GM18526 (cell line): ENCODE results near the gene SLC11A2.

Experiments used
- POLR2A ChIP-seq: IDR thresholded peaks from 3 replicates; pipeline ENCODE4 v1.6.1; 2011; ENCODE audit not compliant: insufficient read length; ENCODE audit errors: extremely low read depth

Gene SLC11A2

DNA sequence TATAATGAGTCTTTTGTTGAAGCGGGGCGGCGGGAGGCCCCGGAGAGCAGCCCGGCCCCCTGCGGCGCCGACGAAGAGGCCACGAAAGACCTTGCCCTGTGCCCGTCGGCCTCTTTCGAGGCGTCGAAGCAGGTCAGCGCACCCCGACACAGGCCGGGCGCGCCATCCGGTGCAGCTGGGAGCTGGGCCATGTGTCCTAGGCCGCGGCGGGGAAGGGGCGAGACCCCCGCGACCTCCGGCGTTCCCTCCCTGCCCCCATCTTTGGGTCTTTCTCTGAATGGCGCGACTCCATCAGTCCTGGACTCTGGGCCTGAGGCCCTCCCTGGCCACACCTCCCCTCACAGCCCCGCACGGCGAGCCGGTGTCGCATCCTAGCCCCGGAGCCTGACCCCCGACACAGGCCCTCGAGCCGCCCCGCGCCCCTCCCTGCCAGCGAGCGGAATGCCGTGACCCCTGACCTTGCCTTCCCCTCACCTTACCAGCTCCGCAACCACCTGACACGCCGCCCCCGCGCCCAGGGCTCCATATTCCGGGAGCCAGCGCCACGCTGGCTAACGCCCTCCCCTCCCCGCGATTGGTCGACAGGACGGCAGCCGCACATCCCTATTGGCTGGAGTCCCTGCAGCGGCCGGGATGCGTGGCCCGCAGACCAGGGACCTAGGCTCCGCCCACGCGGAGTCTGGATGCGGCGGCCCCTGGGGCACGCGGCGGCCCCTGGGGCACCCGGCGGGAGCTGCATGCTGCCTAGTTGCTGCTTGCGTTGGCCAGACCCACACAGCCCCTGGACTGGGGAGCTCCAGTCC lies at the start of gene SLC11A2:
Gene SLC11A2 (minus strand): TSS at position 549 of the 803 bp plus-strand sequence. CDS start 15,656 bp downstream, outside the sequence.
- TF ChIP-seq POLR2A, result peak; percentile 71

DNA sequence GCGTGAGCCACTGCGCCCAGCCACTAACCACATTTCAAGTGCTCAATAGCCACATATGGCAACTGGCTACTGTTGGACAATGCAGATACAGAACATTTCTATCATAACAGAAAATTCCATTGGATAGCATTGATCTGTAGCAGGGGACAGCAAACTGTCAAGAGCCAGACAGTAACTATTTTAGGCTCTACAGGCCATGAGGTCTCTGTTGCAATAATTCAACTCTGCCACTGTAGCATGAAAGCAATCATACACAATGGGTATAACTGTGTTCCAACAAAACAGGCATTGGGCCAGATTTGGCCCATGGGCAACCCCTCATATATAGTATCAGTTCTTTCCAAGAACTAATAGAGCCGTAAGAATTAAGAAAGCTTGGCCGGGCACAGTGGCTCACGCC lies 49.2 kb upstream of the SLC11A2 start:
- TF ChIP-seq POLR2A, result no peak

DNA sequence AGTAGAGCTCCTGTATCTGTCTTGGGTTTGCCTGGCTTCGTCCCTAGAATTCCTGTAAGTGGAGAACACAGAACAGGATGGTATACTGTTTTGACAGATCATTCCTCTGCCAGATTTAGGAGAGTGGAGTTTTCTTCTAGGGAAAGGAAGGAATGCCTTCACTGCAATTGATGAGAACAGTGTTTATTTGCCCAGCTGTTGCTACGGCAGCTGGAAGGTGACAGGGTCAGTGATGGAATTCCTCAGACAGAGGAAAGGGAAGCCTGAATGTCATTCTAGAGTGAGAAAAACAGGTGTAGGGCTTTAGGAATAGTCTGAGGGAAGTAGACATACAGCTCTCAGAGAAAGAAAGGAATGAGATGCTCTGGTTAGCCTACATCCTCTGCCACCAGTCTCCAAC lies 45.5 kb upstream of the SLC11A2 start:
- TF ChIP-seq POLR2A, result no peak

DNA sequence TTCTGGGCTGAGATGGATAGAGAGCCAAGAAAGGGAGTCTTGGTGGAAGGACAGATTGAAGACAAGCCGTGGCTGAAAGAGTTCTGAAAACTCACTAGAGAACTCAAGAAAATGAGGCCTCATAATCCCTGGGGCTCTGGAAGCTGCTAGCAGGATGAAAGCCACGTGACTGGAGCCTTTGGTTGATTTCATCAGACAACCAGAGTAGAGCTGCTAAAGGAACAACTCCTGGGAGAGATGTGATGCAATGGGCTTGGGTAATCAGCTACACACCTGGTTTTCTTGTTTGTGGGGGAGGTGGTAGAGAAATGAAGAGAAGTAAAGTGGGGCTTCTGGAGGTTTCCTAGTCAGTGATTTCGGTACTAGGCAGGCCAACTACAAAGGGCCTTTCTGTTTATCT lies 43.8 kb upstream of the SLC11A2 start:
- TF ChIP-seq POLR2A, result no peak

DNA sequence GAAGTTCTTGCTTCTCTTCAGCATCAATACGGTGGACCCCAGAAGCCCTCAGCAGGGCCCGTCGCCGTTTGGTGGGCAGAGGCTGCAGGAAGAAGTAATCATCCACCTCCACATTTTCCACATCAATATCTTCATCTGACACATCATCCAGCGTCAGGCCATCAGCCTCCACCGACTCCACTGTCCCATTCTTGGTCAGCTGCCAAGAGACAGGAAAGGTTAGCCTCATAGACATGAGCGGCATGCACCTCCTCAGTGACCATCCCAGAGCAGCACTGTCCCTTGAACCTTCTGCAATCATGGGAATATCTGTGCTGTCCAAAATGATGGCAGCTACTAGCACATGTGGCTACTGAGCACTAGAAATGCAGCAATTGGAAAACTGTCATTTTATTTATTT lies 41.6 kb upstream of the SLC11A2 start:
- TF ChIP-seq POLR2A, result no peak

DNA sequence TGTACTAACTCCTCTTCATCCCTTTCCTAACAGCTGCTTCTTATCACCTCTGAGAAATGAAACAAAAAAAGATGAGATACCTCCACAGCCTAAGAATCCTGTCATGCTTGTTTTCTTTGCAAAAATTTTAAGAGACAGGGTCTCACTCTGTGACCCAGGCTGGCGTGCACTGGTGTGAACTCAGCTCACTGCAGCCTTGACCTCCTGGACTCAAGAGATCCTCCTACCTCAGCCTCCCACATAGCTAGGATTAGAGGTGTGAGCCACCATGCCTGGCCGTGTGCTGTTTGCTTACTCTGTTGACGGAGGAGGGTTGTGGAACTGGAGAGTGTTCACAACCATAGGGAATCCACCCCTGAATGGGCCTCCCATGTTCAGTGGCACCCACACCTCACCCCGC lies 41.0 kb upstream of the SLC11A2 start:
- TF ChIP-seq POLR2A, result no peak

DNA sequence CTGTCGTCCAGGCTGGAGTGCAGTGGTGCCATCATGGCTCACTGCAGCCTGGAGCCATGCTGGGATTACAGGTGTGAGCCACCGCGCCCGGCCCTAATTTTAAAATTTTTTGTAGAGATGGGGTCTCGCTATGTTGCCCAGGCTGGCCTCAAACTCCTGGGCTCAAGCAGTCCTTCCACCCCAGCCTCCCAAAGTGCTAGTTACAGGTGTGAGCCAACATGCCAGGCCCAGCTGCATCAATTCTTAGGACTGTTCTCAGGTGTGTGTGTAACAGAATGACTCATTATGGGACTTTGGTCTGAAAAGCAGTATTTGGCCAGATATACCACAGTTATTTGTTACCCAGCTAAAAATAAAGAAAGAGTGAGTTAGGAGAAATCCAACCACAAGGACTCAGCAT lies 39.3 kb upstream of the SLC11A2 start:
- TF ChIP-seq POLR2A, result no peak

DNA sequence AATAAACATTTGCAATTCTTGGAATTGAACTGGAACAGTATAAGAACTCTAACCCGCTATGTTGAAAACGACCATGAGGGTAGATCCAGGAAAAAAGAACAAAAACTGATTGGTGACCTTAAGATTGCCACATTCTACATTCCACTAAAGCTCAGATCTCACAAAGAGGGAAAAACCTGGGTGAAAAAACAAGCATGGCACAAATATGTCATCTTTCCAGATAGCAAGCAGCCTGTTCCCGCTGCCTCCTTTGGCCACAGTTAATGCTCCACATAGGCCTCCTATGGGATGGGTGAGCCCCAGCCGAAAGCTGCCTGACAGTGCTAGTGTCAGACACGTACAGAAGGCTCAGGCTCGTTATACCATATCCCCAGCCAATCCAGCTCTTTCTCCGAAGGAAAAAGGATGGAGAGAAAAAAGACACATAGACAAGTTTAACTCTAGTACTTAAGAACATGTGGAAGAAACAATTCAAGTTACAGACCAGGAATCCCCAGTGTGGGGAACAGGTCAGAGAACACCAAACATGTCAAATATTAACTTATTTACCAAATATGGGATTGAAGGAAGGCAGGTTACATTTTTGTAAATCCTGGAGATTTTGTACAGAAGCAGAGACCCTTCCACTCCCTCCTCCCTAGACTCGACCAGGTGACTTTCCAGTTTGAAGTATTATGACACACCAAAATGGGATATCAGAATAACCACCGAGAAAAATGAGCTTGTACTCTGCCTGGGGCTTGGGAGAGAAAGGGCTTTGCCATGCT lies 36.6 kb upstream of the SLC11A2 start:
- no peak for TF ChIP-seq POLR2A

DNA sequence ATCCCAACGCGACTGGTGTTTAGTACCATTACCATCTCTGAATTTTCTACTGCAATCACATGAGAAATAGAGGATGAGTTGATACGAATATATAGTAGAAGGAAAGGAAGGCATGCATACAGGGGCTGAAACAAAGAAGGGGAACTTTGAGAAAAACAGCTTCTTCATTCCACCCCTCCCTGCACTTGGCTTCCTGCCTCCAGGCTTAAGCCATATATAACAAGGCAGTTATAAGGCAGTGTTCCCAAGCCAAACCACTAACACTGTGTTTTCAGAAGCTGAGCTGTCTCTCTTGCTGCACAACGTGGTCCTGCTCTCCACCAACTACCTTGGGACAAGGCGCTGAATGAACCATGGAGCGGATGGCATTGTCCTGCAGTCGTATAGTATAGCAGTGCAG lies 32.9 kb upstream of the SLC11A2 start:
- no peak for TF ChIP-seq POLR2A

DNA sequence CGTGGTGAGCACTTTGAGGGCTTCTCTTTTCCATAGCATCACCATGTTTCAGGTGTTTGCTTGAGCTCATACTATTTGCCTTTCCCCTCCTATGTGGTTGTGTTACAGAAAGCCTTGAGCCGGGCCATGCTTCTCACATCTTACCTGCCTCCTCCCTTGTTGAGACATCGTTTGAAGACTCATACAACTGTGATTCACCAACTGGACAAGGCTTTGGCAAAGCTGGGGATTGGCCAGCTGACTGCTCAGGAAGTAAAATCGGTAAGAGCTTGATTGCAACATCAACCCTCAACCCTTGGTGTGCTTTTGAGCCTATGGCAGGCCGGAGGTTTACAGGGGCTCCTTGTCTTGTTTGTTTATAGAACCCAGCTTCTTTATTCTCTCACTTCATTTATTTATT lies 30.1 kb upstream of the SLC11A2 start:
- no peak for TF ChIP-seq POLR2A

DNA sequence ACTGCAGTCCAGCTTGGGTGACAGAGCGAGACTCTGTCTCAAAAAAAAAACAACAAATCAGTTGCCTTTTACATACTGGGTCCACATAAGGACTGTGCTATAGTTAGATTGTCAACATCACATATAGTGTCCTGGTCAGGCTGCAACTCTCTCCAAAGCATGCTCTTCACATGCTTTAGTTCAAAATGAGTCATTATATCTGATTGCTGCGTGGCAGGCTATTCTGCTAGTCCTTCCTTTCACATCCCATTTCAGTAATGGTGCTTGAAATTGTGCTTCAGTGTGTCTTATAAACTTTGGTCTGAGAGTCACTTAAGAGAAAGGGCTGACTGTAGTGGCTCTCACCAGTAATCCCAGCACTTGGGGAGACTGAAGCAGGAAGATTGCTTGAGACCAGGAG lies 28.9 kb upstream of the SLC11A2 start:
- TF ChIP-seq POLR2A, result no peak

DNA sequence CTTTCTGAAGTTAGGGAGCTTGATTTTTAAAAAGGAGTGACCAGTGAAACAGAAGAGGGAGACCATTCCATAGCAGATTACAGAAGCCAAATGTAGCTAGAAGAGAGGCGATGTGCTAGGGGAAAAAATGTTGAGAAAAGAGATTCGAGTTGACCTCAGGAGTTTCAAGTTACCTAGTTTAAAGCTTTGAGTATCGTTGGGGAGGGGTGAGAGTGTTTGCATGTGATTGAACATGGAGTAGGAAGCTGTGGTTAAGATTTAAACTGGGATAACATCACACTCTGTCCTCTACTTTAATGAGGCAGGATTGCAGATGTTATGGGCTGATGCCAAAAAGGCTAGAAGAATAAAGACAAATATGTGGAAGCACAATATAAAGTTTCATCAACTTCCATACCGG lies 25.6 kb upstream of the SLC11A2 start:
- no peak for TF ChIP-seq POLR2A

DNA sequence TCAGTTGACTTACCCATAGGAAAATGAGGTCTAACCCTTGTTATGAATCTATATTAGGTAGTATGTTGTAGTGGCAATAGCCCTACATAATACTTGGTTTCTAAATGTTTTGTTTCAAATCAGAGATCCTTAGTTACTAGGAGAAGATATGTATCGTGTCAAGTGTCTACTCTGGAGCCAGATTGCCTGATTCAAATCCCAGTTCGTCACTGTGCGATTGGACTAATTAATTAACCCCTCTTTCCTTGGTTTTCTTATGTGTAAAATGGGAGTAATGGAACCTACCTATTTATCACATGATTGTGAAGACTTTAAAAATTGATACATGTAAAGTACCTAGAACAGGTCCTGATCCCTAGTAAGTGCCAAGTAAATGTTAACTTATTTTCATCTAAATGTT lies 23.3 kb upstream of the SLC11A2 start:
- no peak for TF ChIP-seq POLR2A

DNA sequence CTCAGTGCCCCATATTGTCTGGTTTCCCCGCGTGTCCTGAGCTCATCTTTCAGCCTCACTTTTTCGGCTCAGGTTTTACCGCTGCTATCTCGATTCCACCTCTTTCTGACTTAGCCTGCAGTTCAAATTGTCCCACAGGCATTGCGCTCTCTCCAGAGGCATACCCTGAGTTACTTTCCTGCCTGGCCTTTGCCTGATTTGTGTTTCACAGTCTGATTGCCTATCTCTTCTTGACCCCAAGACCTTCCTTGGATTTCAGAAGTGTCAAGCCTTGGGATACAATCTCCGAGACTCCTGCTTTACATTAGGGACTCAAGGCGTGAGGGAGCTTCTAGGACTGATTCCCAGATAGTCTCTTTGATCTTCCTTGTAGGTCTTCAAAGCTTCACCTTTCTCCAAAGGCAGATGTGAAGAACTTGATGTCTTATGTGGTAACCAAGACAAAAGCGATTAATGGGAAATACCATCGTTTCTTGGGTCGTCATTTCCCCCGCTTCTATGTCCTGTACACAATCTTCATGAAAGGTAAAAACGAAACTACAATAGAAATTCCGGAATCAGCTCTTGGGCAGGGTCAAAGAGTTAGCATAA lies 22.6 kb upstream of the SLC11A2 start:
- no peak for TF ChIP-seq POLR2A

DNA sequence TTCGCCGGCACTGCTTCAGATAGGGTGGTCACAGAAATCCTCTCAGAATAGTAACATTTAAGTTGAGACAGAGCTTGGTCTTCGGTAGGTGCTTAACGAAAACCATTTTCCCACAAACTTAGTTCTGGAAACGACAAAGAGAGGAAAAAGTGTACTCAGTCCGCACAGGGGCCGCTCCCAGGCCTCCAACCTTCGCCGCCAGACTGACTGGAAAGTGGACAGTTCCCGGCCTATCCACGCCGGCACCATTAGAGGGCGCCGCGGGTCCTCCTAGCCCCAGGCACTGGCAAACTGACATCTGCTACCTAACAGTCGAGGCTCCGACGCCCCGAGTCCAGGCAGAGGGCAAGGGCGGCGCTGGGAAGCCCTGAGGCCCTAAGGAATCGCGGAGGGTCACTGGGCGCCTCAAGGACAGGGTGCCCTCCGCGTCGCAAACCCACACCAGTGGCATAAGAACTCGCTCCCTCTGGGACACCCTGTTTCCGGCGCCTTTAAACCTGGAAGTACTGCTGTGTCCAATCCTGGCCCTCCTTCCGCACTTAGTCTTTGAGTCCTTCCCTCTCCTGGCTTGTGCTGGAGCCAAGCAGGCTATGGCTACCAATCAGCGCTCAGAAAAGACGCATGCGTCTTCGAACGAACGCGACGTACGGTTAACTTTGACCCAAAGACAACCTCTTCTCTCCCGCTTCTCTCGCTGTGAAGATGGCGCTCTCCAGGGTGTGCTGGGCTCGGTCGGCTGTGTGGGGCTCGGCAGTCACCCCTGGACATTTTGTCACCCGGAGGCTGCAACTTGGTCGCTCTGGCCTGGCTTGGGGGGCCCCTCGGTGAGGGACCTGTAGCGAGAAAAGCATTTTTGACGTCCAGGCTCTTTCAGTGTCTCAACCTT lies 21.7 kb upstream of the SLC11A2 start, which contains the start of gene LETMD1:
Gene LETMD1 (plus strand): TSS at position 673 of the 886 bp plus-strand sequence. CDS start 30 bp downstream, at position 703.
- peak; percentile 90 for TF ChIP-seq POLR2A

DNA sequence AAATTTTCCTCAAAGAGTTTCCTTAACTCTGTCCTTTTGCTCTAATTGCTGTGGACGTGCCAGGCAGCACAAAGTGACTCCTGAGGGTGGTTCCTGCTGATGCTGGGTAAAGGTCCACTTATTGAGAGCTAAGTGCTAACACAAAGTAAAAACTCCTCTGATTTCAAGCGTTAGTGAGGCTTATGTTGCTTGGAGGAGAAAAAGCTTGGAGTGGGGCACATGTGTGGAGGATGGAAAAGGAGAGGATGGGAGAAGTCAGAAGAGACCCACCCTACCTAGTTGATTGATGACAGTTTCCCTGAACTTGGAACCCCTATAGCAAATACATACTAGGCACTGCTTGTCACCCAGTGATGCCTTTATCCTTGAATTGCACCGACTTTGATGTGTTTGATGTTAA lies 10.1 kb upstream of the SLC11A2 start:
- no peak for TF ChIP-seq POLR2A
